ENCODE data around the gene ACER2. TPM values are rescaled to one million over a fixed set of nuclear protein-coding genes. Genes with fewer than 3 reads are reported as not detected.
"Not testable (repeated sequence)": the region's sequence is repeated elsewhere in the genome, so short reads cannot be mapped to it uniquely, and the experiment has no call there.

ACER2 gene
- 10.7 and 15.7 TPM in 2 replicates for total RNA-seq

- DNase-seq = peak; percentile 93
These were observed at the start of gene ACER2 for GRCh38 chr9:19408693-19409400. TSS of gene ACER2 (plus strand) at chr9:19409009. CDS start at chr9:19409085, 76 bp downstream.

GRCh38 chr9:19369107-19369506 is 39.7 kb upstream of the ACER2 start:
- no peak for DNase-seq

GRCh38 chr9:19371942-19372341 is 36.9 kb upstream of the ACER2 start:
- no peak for DNase-seq

GRCh38 chr9:19372567-19372966 is 36.2 kb upstream of the ACER2 start:
- DNase-seq = no peak

DNA sequence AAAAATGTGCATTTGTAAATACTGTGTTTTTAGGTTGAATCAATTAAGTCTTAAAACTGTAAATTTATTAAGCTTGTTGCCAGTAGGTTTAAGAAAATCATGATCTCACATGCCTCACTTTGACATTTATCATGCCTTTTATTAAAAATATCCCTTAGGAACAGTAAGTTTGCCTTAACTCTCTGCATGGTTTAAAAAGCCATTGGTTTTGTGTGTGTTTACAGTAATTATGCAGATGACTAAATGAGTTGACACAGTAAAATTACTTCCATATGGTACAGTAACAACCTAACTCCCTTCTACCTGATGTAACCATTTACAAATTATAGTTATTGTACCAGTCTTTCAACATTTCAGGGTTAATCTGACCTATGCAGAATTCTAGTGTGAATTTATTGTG is 35.3 kb upstream of the ACER2 start:
- no peak for DNase-seq

GRCh38 chr9:19375538-19375937 is 33.3 kb upstream of the ACER2 start:
- DNase-seq = peak; percentile 78

GRCh38 chr9:19376931-19377330 is 31.9 kb upstream of the ACER2 start:
- DNase-seq = no peak

DNA sequence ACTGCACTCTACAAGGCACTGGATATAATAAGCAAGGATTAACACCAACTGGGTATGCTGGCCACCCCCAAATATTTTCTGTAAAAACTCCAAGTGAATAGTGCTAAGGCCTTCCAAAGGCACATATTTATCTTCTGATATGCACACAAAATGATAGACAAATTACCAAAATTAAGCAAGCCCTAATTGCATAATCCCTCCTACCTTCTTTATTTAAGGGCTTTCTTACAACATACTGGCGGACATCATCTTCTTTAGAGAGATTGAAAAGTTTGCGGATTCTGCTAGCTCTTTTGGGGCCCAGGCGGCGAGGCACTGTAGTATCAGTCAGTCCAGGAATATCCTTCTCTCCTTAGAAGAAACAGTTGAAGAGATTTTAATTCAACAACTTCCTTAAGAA is 30.6 kb upstream of the ACER2 start:
- no peak for DNase-seq

DNA sequence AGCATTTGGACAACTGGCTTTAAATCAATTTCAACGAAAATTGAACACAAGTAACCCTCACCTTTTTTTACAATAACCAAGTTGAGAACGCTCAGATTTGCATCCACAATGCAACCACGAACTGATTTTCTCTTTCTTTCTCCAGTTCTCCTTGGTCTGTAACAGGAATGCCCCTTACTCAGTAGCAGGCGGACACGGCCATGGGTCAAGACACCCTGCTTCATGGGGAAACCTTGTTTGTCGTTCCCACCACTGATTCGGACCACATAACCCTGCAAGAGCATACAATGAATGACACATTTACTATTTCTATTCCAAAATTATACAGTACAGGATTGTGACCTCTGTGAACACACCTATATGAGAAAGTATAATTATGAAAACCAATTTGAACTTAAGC is 30.2 kb upstream of the ACER2 start:
- DNase-seq = peak; percentile 30

GRCh38 chr9:19379283-19379682 is 29.5 kb upstream of the ACER2 start:
- no peak for DNase-seq

GRCh38 chr9:19379697-19380046 is 29.1 kb upstream of the ACER2 start:
- DNase-seq = peak; percentile 63

DNA sequence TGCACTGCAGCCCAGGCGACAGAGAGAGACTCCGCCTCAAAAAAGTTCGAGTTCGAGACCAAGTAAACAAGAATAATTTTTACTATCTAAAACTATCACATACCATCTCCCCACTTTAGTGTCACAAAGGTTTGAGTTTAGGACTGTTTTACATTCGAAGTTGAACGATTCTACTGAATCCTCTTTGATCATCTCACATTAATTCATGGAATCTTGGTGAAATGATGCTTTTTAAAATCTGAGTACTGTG is 28.1 kb upstream of the ACER2 start:
- DNase-seq = no peak

- no peak for DNase-seq
These were observed 27.2 kb upstream of the ACER2 start for GRCh38 chr9:19381656-19382055.

DNA sequence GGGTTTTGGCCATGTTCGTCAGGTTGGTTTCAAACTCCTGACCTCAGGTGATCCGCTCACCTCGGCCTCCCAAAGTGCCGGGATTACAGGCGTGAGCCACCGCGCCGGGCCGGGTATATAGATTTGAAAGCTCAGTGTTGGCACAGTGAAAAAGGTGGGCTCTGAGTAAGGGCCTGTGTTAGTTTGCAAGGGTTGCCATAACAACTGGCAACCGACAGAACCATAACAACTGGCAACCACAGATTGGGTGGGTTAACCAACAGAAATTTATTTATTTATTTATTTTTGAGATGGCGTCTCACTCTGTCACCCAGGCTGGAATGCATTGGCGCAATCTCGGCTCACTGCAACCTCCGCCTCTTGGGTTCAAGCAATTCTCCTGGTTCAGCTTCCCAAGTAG is 23.6 kb upstream of the ACER2 start:
- DNase-seq = not testable (repeated sequence)

DNA sequence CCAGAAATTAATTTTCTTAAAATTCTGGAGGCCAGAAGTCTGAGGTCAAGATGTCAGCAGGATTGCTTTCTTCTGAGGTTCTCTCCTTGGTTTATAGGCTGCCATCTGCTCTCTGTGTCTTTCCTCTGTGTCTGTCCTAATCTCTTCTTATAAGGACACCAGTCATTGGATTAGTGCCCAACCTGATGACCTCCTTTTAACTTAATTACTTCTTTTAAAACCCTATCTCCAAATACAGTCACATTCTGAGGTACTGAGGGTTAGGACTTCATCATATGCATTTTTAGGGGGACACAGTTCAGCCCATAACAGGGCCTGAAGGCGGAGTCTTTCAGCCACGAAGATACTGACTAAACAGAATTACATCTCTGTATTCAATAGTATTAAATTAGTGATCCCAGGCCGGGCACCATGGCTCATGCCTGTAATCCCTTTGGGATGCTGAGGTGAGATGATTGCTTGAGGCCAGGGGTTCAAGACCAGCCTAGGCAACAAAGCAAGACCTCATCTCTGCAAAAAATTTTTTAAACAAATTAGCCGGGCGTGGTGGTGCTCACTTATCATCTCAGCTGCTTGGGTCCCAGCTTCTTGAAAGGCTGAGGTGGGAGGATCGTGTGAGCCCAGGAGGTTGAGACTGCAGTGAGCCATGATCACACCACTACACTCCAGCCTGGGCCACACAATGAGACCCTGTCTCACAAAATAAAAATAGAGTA is 22.9 kb upstream of the ACER2 start:
- no peak for DNase-seq

DNA sequence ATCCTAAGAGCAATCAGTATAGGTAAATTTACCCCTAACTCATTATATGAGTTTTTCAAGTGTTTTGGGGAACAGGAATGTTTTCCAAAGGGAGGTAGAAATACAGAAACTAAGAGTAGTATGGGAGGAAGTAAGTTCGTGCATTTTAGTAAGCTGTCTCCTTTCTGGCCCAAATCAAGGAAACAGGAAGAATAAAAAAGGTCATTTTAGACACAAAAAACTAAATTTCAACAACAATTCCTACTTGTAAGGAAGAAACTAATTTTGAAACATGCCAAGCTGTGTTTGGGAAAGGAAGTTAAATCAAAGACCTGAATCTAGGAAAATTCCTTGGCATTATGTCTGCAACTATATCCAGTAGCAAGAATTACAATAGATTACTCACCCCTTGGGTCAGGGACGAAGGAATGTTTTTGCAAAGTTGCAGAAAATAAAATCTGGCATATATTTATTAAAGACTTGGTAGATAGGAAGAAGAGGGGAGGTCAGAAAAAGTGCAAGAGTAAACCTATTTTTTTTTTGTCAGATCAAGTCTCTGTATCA is 22.2 kb upstream of the ACER2 start:
- DNase-seq = peak; percentile 86

- peak; percentile 40 for DNase-seq
These were observed 21.5 kb upstream of the ACER2 start for GRCh38 chr9:19387317-19387716.

DNA sequence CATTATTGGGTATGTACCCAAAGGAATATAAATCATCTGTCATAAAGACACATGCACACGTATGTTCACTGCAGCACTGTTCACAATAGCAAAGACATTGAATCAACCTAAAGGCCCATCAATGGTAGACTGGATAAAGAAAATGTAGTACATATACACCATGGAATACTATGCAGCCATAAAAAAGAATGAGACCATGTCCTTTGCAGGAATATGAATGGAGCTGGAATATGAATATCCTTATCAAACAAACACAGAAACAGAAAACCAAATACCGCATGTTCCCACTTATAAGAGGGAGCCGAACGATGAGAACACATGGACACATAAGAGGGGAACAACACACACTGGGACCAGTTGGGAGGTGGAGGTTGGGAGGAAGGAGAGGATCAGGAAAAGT is 19.3 kb upstream of the ACER2 start:
- DNase-seq = not testable (repeated sequence)

- DNase-seq = no peak
These were observed 11.0 kb upstream of the ACER2 start for GRCh38 chr9:19397845-19398244.

DNA sequence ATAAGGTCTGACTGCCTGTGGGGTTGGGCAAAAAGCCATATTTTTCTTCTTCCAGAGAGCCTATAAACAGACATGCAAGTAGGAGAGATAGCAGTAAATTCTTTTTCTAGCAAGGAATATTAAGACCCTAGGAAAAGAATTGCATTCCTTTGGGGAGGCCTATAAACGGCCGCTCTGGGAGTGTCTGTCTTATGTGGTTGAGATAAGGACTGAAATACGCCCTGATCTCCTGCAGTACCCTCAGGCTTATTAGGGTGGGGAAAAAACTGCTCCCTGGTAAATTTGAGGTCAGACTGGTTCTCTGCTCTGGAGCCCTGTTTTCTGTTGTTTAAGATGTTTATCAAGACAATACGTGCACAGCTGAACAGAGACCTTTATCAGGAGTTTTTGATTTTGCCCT is 5.6 kb upstream of the ACER2 start:
- DNase-seq = not testable (repeated sequence)

- DNase-seq = no peak
These were observed 4.3 kb upstream of the ACER2 start for GRCh38 chr9:19404283-19405075.

DNA sequence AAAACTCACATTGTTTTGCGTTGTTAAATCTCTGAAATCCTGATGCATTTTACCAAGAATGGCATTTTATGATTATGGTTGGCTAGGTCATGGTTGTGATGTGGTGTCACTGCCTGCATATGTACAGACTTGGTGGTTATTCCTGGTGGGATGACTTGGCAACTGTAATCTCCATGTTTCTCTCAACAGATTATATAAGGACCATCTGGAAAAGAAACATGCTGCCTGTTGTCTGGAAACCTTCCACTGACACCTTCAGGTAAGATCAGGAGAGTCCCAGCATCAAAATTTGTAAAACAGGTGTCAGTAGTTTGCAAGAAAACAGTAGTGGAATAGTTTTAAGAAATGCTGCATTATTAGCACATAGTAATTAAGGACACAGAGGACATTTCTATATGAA is 3.0 kb upstream of the ACER2 start:
- DNase-seq = no peak

DNA sequence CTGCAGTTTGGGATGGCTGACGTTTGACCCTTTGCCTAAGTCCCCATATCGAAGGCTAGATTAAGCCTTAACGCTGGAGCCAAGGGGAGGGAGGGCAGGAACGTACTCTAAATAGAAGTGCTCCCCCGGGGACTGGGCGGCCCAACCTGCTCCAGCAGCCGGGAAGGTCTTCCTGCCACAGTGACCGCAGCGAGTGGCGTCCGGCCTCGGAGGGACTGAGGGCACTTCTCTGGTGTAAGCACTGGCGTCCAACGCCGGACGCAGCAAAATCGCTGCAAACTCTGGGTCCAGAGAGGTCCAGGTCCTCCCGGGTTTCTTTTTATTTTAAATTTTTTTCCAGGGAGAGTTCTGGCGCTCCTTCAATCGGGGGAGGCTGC is 505 bp upstream of the ACER2 start:
- DNase-seq = no peak
